Panc1 (cell line): ENCODE measurements around the gene RNU7-1.

Experiments used
- POLR2AphosphoS5 ChIP-seq: IDR thresholded peaks from 2 replicates; pipeline ENCODE4 v1.6.1; 2012; ENCODE audit warnings: mild to moderate bottlenecking, low read depth, low read length, moderate library complexity
- REST ChIP-seq, 2 experiments: IDR thresholded peaks; 2 replicates each; pipeline ENCODE4 v1.6.1; 2011 to 2012; ENCODE audit warnings: low read depth in 2 of 2, control low read depth in 1 of 2, low read length in 1 of 2, mild to moderate bottlenecking in 1 of 2, moderate library complexity in 1 of 2; ENCODE audit not compliant: insufficient read depth in 1 of 2
- SIN3A ChIP-seq: IDR thresholded peaks from 2 replicates; pipeline ENCODE4 v1.6.1; 2012; ENCODE audit warnings: low read depth, mild to moderate bottlenecking, low read length, moderate library complexity, borderline replicate concordance; ENCODE audit not compliant: insufficient read depth
- TCF7L2 ChIP-seq: IDR thresholded peaks from 2 replicates; pipeline ENCODE4 v1.6.1; 2011; ENCODE audit warnings: mild to moderate bottlenecking, low read depth, low read length, inconsistent platforms
- TF ChIP-seq, protein P1 (sequence below): fragments of 450-650 bp; IDR thresholded peaks from 2 replicates; pipeline ENCODE4 v1.5.1; 2017; ENCODE audit warnings: mild to moderate bottlenecking

GRCh38 chr12:6960593-6961277 lies 17.1 kb downstream of the RNU7-1 start:
- TF ChIP-seq, protein P1, sequence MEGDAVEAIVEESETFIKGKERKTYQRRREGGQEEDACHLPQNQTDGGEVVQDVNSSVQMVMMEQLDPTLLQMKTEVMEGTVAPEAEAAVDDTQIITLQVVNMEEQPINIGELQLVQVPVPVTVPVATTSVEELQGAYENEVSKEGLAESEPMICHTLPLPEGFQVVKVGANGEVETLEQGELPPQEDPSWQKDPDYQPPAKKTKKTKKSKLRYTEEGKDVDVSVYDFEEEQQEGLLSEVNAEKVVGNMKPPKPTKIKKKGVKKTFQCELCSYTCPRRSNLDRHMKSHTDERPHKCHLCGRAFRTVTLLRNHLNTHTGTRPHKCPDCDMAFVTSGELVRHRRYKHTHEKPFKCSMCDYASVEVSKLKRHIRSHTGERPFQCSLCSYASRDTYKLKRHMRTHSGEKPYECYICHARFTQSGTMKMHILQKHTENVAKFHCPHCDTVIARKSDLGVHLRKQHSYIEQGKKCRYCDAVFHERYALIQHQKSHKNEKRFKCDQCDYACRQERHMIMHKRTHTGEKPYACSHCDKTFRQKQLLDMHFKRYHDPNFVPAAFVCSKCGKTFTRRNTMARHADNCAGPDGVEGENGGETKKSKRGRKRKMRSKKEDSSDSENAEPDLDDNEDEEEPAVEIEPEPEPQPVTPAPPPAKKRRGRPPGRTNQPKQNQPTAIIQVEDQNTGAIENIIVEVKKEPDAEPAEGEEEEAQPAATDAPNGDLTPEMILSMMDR = no peak
- no peak for TF ChIP-seq TCF7L2
- TF ChIP-seq SIN3A = no peak
- TF ChIP-seq POLR2AphosphoS5 = no peak
- no peak for TF ChIP-seq REST (IDR thresholded peaks at IDR 0.05; ENCODE audit: insufficient read depth in 1 of 2, low read depth in 2 of 2, low read length in 1 of 2)
